GM12864 (cell line): ENCODE results near the gene GATD1.

Source experiments
- DNase-seq: peaks from one replicate; pipeline ENCODE4 v3.0.0-alpha.2; 2011; ENCODE audit warnings: low read depth
- H3K4me3 ChIP-seq: 2 replicates; pipeline ENCODE4 v1.5.1; 2011; ENCODE audit warnings: mild to moderate bottlenecking, low read depth, low read length, control low read depth
- CTCF ChIP-seq: IDR thresholded peaks from 2 replicates; pipeline ENCODE4 v1.5.1; 2011; ENCODE audit warnings: low read depth, mild to moderate bottlenecking, moderate library complexity, low read length, control low read depth, inconsistent platforms; ENCODE audit errors: missing control alignments

The GATD1 gene

GRCh38 chr11:818396-819128 is 41.3 kb upstream of the GATD1 start, which contains the start of gene PNPLA2:
Gene PNPLA2 (plus strand): TSS chr11:818914. CDS start chr11:819719, 805 bp downstream.
- DNase-seq: no peak
- peak within 1 kb of the TSS; percentile 86 for H3K4me3 ChIP-seq
- no peak for TF ChIP-seq CTCF

GRCh38 chr11:816433-816779 is 39.1 kb upstream of the GATD1 start:
- no peak for DNase-seq
- TF ChIP-seq CTCF: no peak
- H3K4me3 ChIP-seq: no peak overlapping the region

- DNase-seq: no peak
These were observed 38.6 kb upstream of the GATD1 start for GRCh38 chr11:815675-816432.

GRCh38 chr11:813456-814096 is 36.3 kb upstream of the GATD1 start:
- no peak for TF ChIP-seq CTCF
- no peak overlapping the region for H3K4me3 ChIP-seq
- DNase-seq: no peak

More at GRCh38 chr11:815675-816432, 38.6 kb upstream of the GATD1 start:
- no peak overlapping the region for H3K4me3 ChIP-seq
- no peak for TF ChIP-seq CTCF

GRCh38 chr11:813072-813455 is 35.8 kb upstream of the GATD1 start:
- no peak for DNase-seq

GRCh38 chr11:812390-812789 is 35.1 kb upstream of the GATD1 start:
- H3K4me3 ChIP-seq: no peak overlapping the region
- no peak for TF ChIP-seq CTCF
- DNase-seq: no peak

More at GRCh38 chr11:813072-813455, 35.8 kb upstream of the GATD1 start:
- H3K4me3 ChIP-seq: no peak overlapping the region
- TF ChIP-seq CTCF: no peak
